A549 treated with Hydrocortisone at 1 μM for 4 hours (cell line): ENCODE data around the gene COPS2. TPM values are rescaled to one million over a fixed set of nuclear protein-coding genes. Genes with fewer than 3 reads are reported as not detected.

ENCODE experiments used
- total RNA-seq: library from RNA; stranded (reverse); fragments of 200-300 nt; extraction: Qiagen RNA extraction; gene quantifications from 5 replicates; pipeline ENCODE4 v1.2.3, GENCODE V29; 2022

COPS2 gene
- total RNA-seq = 53.1 to 99.3 TPM (median 57.9 TPM) in 5 replicates

DNA sequence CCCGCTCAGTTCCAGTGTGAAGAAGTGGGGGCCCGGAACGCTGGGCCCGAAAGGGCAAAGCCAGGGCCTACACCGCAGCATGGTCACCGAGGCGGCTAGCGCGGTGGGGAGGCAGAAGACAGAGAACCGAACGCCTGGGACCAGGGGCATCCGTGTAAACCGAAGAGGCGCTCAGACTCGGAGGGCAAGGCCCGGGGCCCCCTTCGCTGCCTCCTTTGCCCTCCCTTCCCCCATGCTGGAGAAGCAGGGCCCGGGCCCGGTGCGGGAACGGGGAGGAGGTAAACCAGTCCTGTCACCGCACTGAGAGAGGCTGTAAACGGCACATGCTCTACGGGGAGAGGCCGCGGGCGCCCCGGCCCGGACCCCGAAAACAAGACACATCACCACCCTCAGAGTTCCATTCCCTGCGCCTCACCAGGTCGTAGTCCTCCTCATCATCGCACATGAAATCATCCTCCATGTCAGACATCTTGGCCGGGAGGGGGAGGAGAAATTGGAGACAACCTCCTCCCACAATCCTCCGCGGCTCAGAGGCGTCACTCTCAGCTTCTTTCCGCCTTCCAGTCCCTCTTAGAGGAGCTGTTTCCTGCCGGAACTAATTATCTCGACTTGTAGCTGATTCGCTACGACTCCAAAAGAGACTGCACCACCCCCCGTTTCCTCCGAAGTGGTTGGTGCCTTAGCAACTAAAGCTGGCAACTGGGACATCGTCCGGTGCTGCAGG is at the start of gene COPS2:
Gene COPS2 (minus strand): TSS at position 490 of the 724 bp plus-strand sequence. CDS start 21 bp downstream, at position 469.

GRCh38 chr15:49169880-49170597 is 14.6 kb upstream of the COPS2 start, which contains the start of gene GALK2:
Gene GALK2 (plus strand): TSS chr15:49170247. CDS start chr15:49170323, 76 bp downstream.

Other genes with a start within 250 kb of the COPS2 start
- 0.60 to 0.93 TPM (median 0.86 TPM) in 5 replicates for gene SHC4, start 191.7 kb downstream of the COPS2 start, total RNA-seq
- 5.3 to 10.8 TPM (median 7.9 TPM) in 5 replicates for gene SECISBP2L, start 109.2 kb downstream of the COPS2 start, total RNA-seq
- gene GALK2, start 14.6 kb upstream of the COPS2 start, total RNA-seq = 18.7 to 27.1 TPM (median 19.5 TPM) in 5 replicates